ENCODE measurements around the gene NLK.

The NLK gene
- 15.0 to 16.3 (median 16.1) reads per million in 3 donors for total RNA-seq

DNA sequence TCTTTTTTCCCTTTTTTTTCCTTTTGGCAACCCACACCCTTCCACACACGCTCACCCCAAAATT, at the start of gene NLK:
TSS of gene NLK (plus strand) at position 21 of the 64 bp plus-strand sequence. CDS start 197 bp downstream, outside the sequence.
- DNase-seq, result no peak
- H3K4me3 ChIP-seq (ENCODE audit: insufficient read depth, low read depth, low read length, poor library complexity, severe bottlenecking), result peak within 1 kb of the TSS; percentile 57
- no peaks in the 10 kb centered on the region for H3K9me3 ChIP-seq (ENCODE audit: control insufficient read depth, low read length)
- H3K4me1 ChIP-seq (ENCODE audit: control insufficient read depth, insufficient read depth, low read length, poor library complexity, severe bottlenecking), result peaks cover 19% of the 10 kb centered on the region
- H3K36me3 ChIP-seq (ENCODE audit: control insufficient read depth, insufficient read depth, low read length), result no peaks in the 10 kb centered on the region
- no peaks in the 10 kb centered on the region for H3K27me3 ChIP-seq (replicated peaks; ENCODE audit: control insufficient read depth, insufficient read depth, low read length, poor library complexity, severe bottlenecking)
- H3K27ac ChIP-seq (ENCODE audit: insufficient read depth, low read length, poor library complexity, severe bottlenecking), result peak within 1 kb of the TSS; percentile 63

- Histone ChIP-seq H3K27ac (ENCODE audit: insufficient read depth, low read length, poor library complexity, severe bottlenecking) (no peak overlapping the region), H3K36me3 (ENCODE audit: control insufficient read depth, insufficient read depth, low read length) (no peaks in the 10 kb centered on the region), H3K27me3 (replicated peaks; ENCODE audit: control insufficient read depth, insufficient read depth, low read length, poor library complexity, severe bottlenecking) (no peaks in the 10 kb centered on the region), H3K4me1 (ENCODE audit: control insufficient read depth, insufficient read depth, low read length, poor library complexity, severe bottlenecking) (no peaks in the 10 kb centered on the region), H3K4me3 (ENCODE audit: insufficient read depth, low read depth, low read length, poor library complexity, severe bottlenecking) (no peak overlapping the region), H3K9me3 (ENCODE audit: control insufficient read depth, low read length) (no peaks in the 10 kb centered on the region)
- no peak for DNase-seq
Observed at GRCh38 chr17:27993161-27993695, 49.2 kb upstream of the NLK start.

- no peak for DNase-seq
- no peak overlapping the region for H3K4me3 ChIP-seq (ENCODE audit: insufficient read depth, low read depth, low read length, poor library complexity, severe bottlenecking)
- H3K4me1 ChIP-seq (ENCODE audit: control insufficient read depth, insufficient read depth, low read length, poor library complexity, severe bottlenecking), result no peaks in the 10 kb centered on the region
- no peaks in the 10 kb centered on the region for H3K9me3 ChIP-seq (ENCODE audit: control insufficient read depth, low read length)
- H3K36me3 ChIP-seq (ENCODE audit: control insufficient read depth, insufficient read depth, low read length), result no peaks in the 10 kb centered on the region
- no peaks in the 10 kb centered on the region for H3K27me3 ChIP-seq (replicated peaks; ENCODE audit: control insufficient read depth, insufficient read depth, low read length, poor library complexity, severe bottlenecking)
- no peak overlapping the region for H3K27ac ChIP-seq (ENCODE audit: insufficient read depth, low read length, poor library complexity, severe bottlenecking)
Observed at GRCh38 chr17:27993723-27994310, 48.7 kb upstream of the NLK start.

GRCh38 chr17:27994586-27994985, 47.9 kb upstream of the NLK start:
- no peak overlapping the region for H3K4me3 ChIP-seq (ENCODE audit: insufficient read depth, low read depth, low read length, poor library complexity, severe bottlenecking)
- H3K4me1 ChIP-seq (ENCODE audit: control insufficient read depth, insufficient read depth, low read length, poor library complexity, severe bottlenecking), result no peaks in the 10 kb centered on the region
- no peaks in the 10 kb centered on the region for H3K9me3 ChIP-seq (ENCODE audit: control insufficient read depth, low read length)
- no peaks in the 10 kb centered on the region for H3K27me3 ChIP-seq (replicated peaks; ENCODE audit: control insufficient read depth, insufficient read depth, low read length, poor library complexity, severe bottlenecking)
- H3K36me3 ChIP-seq (ENCODE audit: control insufficient read depth, insufficient read depth, low read length), result no peaks in the 10 kb centered on the region
- H3K27ac ChIP-seq (ENCODE audit: insufficient read depth, low read length, poor library complexity, severe bottlenecking), result no peak overlapping the region
- DNase-seq, result no peak

GRCh38 chr17:27995554-27995953, 46.9 kb upstream of the NLK start:
- Histone ChIP-seq H3K36me3 (ENCODE audit: control insufficient read depth, insufficient read depth, low read length) (no peaks in the 10 kb centered on the region), H3K27ac (ENCODE audit: insufficient read depth, low read length, poor library complexity, severe bottlenecking) (no peak overlapping the region), H3K4me1 (ENCODE audit: control insufficient read depth, insufficient read depth, low read length, poor library complexity, severe bottlenecking) (no peaks in the 10 kb centered on the region), H3K9me3 (ENCODE audit: control insufficient read depth, low read length) (no peaks in the 10 kb centered on the region), H3K4me3 (ENCODE audit: insufficient read depth, low read depth, low read length, poor library complexity, severe bottlenecking) (no peak overlapping the region), H3K27me3 (replicated peaks; ENCODE audit: control insufficient read depth, insufficient read depth, low read length, poor library complexity, severe bottlenecking) (no peaks in the 10 kb centered on the region)
- no peak for DNase-seq

DNA sequence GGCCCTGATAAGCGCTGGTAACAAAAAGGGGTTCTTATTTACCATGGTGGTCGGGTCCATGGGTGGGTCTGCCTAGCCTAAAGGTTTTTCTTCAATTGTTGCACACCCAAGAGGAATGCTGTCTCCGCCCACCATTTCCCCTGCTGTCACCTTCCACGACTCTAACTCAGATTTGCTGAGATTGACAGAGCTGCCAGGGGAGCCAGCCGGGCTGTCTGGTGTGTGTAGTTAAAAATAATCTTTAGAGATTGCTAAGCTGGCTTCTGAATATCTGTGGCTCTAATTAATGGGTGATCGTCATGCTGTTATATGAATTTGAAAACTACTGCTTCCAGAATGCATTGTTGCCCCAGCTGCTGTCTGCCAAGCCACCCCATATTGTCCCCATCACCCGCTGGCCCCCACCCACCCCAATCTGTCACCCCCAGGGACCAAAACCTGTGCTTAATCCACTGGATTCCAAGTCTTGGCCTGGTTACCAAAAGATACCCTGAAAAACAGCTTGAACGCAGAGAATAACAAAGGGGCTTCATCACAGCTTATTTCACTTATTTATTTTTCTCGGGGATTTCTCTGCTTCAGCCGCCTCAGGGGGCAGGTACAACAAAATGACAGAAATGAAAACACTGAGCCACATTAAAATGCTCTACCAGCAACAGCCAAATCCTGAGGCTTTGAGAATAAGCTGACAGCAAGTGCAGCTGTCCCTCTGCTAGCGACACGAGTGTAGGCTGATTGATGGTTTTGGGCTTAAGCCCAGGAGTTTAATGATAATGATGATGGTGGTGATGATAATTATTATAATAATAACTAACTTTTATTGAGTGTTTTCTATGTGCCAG, 46.1 kb upstream of the NLK start:
- H3K36me3 ChIP-seq (ENCODE audit: control insufficient read depth, insufficient read depth, low read length), result no peaks in the 10 kb centered on the region
- H3K27me3 ChIP-seq (replicated peaks; ENCODE audit: control insufficient read depth, insufficient read depth, low read length, poor library complexity, severe bottlenecking), result no peaks in the 10 kb centered on the region
- H3K4me3 ChIP-seq (ENCODE audit: insufficient read depth, low read depth, low read length, poor library complexity, severe bottlenecking), result no peak overlapping the region
- H3K27ac ChIP-seq (ENCODE audit: insufficient read depth, low read length, poor library complexity, severe bottlenecking), result no peak overlapping the region
- DNase-seq, result no peak
- H3K4me1 ChIP-seq (ENCODE audit: control insufficient read depth, insufficient read depth, low read length, poor library complexity, severe bottlenecking), result no peaks in the 10 kb centered on the region
- no peaks in the 10 kb centered on the region for H3K9me3 ChIP-seq (ENCODE audit: control insufficient read depth, low read length)

- no peaks in the 10 kb centered on the region for H3K9me3 ChIP-seq (ENCODE audit: control insufficient read depth, low read length)
- H3K27ac ChIP-seq (ENCODE audit: insufficient read depth, low read length, poor library complexity, severe bottlenecking), result no peak overlapping the region
- no peaks in the 10 kb centered on the region for H3K36me3 ChIP-seq (ENCODE audit: control insufficient read depth, insufficient read depth, low read length)
- DNase-seq, result no peak
- H3K27me3 ChIP-seq (replicated peaks; ENCODE audit: control insufficient read depth, insufficient read depth, low read length, poor library complexity, severe bottlenecking), result no peaks in the 10 kb centered on the region
- no peak overlapping the region for H3K4me3 ChIP-seq (ENCODE audit: insufficient read depth, low read depth, low read length, poor library complexity, severe bottlenecking)
- no peaks in the 10 kb centered on the region for H3K4me1 ChIP-seq (ENCODE audit: control insufficient read depth, insufficient read depth, low read length, poor library complexity, severe bottlenecking)
Observed at GRCh38 chr17:27997044-27997401, 45.5 kb upstream of the NLK start.

DNA sequence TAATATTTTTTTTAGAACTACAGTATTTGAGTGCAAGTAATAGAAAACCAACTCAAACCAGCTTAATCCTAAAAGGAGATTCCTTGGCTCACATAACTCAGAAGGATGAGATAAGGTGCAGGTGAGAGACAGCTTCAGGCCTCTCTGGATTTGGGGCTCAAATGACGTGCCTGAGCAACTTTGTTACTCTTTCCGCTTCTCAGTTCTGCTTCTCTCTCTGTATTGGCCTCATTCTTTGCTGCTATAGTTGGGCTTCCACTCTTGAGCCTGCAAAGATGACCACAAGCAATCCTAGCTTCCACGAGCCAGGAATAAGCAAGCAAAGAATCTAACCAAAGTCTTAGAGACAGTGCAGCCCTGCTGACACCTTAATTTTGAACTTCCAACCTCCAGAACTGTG, 45.0 kb upstream of the NLK start:
- Histone ChIP-seq H3K36me3 (ENCODE audit: control insufficient read depth, insufficient read depth, low read length) (no peaks in the 10 kb centered on the region), H3K4me3 (ENCODE audit: insufficient read depth, low read depth, low read length, poor library complexity, severe bottlenecking) (no peak overlapping the region), H3K9me3 (ENCODE audit: control insufficient read depth, low read length) (no peaks in the 10 kb centered on the region), H3K4me1 (ENCODE audit: control insufficient read depth, insufficient read depth, low read length, poor library complexity, severe bottlenecking) (no peaks in the 10 kb centered on the region), H3K27ac (ENCODE audit: insufficient read depth, low read length, poor library complexity, severe bottlenecking) (no peak overlapping the region), H3K27me3 (replicated peaks; ENCODE audit: control insufficient read depth, insufficient read depth, low read length, poor library complexity, severe bottlenecking) (no peaks in the 10 kb centered on the region)
- DNase-seq, result no peak

GRCh38 chr17:28001149-28001548, 41.3 kb upstream of the NLK start:
- DNase-seq, result no peak
- H3K27me3 ChIP-seq (replicated peaks; ENCODE audit: control insufficient read depth, insufficient read depth, low read length, poor library complexity, severe bottlenecking), result no peaks in the 10 kb centered on the region
- H3K27ac ChIP-seq (ENCODE audit: insufficient read depth, low read length, poor library complexity, severe bottlenecking), result no peak overlapping the region
- no peaks in the 10 kb centered on the region for H3K9me3 ChIP-seq (ENCODE audit: control insufficient read depth, low read length)
- no peaks in the 10 kb centered on the region for H3K4me1 ChIP-seq (ENCODE audit: control insufficient read depth, insufficient read depth, low read length, poor library complexity, severe bottlenecking)
- H3K36me3 ChIP-seq (ENCODE audit: control insufficient read depth, insufficient read depth, low read length), result no peaks in the 10 kb centered on the region
- H3K4me3 ChIP-seq (ENCODE audit: insufficient read depth, low read depth, low read length, poor library complexity, severe bottlenecking), result no peak overlapping the region

DNA sequence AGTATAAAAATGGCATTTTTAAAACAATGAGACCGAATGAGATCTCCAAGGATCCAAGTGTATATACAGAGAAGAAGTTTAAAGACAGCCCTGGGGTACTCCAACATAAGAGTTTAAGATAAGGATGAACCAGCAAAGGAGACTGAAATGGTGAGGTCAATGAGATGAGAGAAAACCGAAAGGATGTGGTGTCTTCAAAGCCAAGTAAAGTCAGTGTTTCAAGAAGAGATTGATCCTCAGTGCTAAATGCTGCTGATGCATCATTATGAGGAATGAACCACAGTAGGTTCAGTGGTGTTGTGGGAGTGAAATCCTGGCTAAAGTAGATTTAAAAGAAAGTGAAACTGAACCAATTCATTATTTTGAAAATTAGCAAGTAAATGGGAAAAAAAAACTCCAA, 38.1 kb upstream of the NLK start:
- H3K4me1 ChIP-seq (ENCODE audit: control insufficient read depth, insufficient read depth, low read length, poor library complexity, severe bottlenecking), result no peaks in the 10 kb centered on the region
- H3K9me3 ChIP-seq (ENCODE audit: control insufficient read depth, low read length), result no peaks in the 10 kb centered on the region
- H3K27ac ChIP-seq (ENCODE audit: insufficient read depth, low read length, poor library complexity, severe bottlenecking), result no peak overlapping the region
- DNase-seq, result no peak
- no peaks in the 10 kb centered on the region for H3K36me3 ChIP-seq (ENCODE audit: control insufficient read depth, insufficient read depth, low read length)
- H3K27me3 ChIP-seq (replicated peaks; ENCODE audit: control insufficient read depth, insufficient read depth, low read length, poor library complexity, severe bottlenecking), result no peaks in the 10 kb centered on the region
- H3K4me3 ChIP-seq (ENCODE audit: insufficient read depth, low read depth, low read length, poor library complexity, severe bottlenecking), result no peak overlapping the region
